ENCODE measurements around the gene LRRC17. TPM values are rescaled to one million over a fixed set of nuclear protein-coding genes. Genes with fewer than 3 reads are reported as not detected.

Gene LRRC17
- total RNA-seq, 6 experiments from 2014 or later = 4.2 to 48.2 (median 4.8) TPM

DNA sequence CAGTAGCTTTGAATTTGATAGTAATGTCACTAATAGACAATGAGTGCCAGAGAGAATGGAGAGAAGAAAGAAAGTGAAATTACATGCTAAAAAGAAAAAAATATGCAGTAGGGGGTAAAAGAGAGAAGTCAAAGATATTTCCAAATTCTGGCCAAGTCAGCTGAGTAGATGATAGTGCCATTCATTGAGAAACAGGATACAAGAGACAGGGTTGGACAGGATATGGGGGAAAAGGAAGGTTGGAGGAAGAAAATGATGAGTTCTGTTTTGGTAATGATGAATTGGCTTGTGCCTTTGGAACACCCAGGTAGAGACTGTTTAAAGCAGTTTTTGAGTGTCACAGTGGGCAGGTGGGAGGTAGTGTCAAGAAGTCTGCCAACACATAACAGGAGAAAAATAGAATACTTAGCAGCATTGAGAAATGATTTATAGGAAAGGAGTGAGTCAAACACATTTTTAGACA is 78.3 kb downstream of the LRRC17 start:
- TF ChIP-seq CTCF (IDR thresholded peaks at IDR 0.05) = no peak
- no peak for DNase-seq
- peaks cover 6% of the 10 kb centered on the region; the same call in 1 of the 2 replicates for H3K4me1 Mint-ChIP-seq (ENCODE audit: low read depth)
- no peaks in the 10 kb centered on the region for H3K36me3 Mint-ChIP-seq (ENCODE audit: low read depth)
- H3K4me3 Mint-ChIP-seq = no peak overlapping the region
- no peaks in the 10 kb centered on the region for H3K27me3 Mint-ChIP-seq (ENCODE audit: insufficient read depth)
- H3K9me3 Mint-ChIP-seq = no peaks in the 10 kb centered on the region
- no peak overlapping the region for H3K27ac Mint-ChIP-seq

DNA sequence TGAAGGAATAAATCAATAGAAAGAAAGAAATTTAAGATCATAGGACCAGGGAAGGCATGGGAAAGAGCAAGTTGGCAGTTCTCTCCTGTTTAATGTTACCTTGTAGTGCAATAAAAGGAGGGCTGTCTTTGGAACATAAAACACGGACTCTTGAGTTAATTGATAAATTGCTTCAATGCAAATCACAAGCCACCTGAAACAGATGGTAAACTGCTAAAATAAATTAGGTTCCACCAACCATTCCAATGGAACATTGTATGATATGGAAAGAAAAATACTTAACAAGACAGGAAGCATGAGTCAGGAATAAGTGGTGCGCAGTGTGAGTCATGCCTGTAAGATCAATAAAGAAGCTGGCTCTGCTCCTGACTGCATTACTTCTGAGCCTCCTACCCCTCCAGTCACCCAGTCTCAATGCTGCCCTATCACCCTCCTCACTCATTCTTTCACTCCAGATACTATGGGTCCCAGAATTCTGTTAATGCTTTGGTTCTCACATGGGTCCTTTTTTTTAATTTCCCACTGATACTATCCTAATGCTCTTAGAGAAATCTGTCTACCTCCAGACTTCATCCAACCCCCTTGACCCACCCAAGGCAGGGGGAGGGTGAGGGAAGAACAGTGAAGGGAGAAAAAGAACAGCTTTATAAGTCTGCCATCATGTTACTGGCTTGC is 78.9 kb downstream of the LRRC17 start:
- no peaks in the 10 kb centered on the region for H3K36me3 Mint-ChIP-seq (ENCODE audit: low read depth)
- no peak overlapping the region for H3K27ac Mint-ChIP-seq
- no peaks in the 10 kb centered on the region for H3K27me3 Mint-ChIP-seq (ENCODE audit: insufficient read depth)
- H3K9me3 Mint-ChIP-seq = no peaks in the 10 kb centered on the region
- H3K4me1 Mint-ChIP-seq (ENCODE audit: low read depth) = peaks cover 6% of the 10 kb centered on the region; the same call in 1 of the 2 replicates
- H3K4me3 Mint-ChIP-seq = no peak overlapping the region; the same call in 1 of the 2 replicates
- peak; percentile 90 for DNase-seq
- TF ChIP-seq CTCF (IDR thresholded peaks at IDR 0.05) = no peak

DNA sequence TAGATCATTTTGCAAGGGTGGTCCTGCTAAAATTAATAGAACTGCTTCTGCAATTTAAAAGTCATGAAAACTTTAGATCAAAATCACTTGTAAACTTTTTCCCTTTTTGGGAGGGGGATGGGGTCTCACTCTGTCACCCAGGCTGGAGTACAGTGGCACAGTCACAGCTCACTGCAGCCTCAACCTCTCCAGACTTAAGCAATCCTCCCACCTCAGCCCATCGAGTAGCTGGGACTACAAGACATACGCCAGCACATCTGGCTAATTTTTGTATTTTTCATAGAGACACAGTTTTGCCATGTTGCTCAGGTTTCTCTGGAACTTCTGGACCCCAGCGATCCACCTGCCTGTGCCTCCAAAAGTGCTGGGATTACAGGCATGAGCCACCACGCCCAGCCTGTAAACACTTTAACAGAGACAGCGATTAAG is 79.7 kb downstream of the LRRC17 start:
- Mint-ChIP-seq H3K27me3 (ENCODE audit: insufficient read depth) (no peaks in the 10 kb centered on the region), H3K27ac (no peak overlapping the region), H3K4me1 (ENCODE audit: low read depth) (peaks cover 6% of the 10 kb centered on the region; the same call in 1 of the 2 replicates), H3K36me3 (ENCODE audit: low read depth) (no peaks in the 10 kb centered on the region), H3K4me3 (no peak overlapping the region), H3K9me3 (no peaks in the 10 kb centered on the region)
- no peak for DNase-seq
- no peak for TF ChIP-seq CTCF (IDR thresholded peaks at IDR 0.05)

DNA sequence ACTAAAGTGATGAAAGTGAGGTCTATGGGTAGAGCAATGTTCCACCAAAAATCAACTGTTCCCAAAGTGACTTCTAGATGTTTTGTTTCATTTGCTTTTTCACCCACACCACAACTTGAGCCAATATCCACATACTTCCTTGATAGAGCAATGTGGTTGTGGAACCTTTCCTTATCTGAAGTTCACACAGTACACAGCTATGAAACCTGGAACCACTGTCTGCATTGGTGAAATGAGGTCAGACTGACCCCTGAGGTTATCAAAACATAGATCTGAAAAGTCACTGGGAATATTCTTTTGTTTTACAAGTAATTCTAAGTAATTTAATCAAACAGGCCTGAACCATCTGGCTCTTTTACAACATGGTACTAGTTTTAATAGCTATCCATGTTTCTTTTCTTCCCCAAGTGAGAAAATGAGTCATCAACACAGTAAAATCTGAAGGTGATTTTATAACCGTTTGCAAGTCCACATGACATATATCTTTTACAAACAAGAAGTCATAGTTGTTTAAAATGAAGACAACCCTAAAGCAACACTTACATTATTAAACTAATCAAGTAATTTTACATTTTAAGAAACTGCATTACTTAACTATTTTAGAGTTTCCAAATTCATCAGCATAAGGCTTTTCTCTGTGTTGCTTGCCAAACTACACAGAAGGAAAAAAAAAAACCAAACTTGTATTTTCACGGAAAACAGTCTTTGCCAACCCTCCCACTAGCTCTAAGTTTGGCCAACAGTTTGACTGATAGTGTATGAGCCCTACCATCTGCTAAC is 80.3 kb downstream of the LRRC17 start:
- no peak for TF ChIP-seq CTCF (IDR thresholded peaks at IDR 0.05)
- Mint-ChIP-seq H3K27ac (no peak overlapping the region), H3K4me3 (no peak overlapping the region; the same call in 1 of the 2 replicates), H3K27me3 (ENCODE audit: insufficient read depth) (no peaks in the 10 kb centered on the region), H3K9me3 (no peaks in the 10 kb centered on the region), H3K36me3 (ENCODE audit: low read depth) (no peaks in the 10 kb centered on the region), H3K4me1 (ENCODE audit: low read depth) (peaks cover 3% of the 10 kb centered on the region; the same call in 1 of the 2 replicates)
- DNase-seq = peak; percentile 58

- H3K4me1 Mint-ChIP-seq (ENCODE audit: low read depth) = no peaks in the 10 kb centered on the region
- H3K4me3 Mint-ChIP-seq = no peak overlapping the region
- no peak overlapping the region for H3K27ac Mint-ChIP-seq
- DNase-seq = no peak
- H3K9me3 Mint-ChIP-seq = no peaks in the 10 kb centered on the region
- no peak for TF ChIP-seq CTCF (IDR thresholded peaks at IDR 0.05)
- H3K36me3 Mint-ChIP-seq (ENCODE audit: low read depth) = no peaks in the 10 kb centered on the region
- H3K27me3 Mint-ChIP-seq (ENCODE audit: insufficient read depth) = no peaks in the 10 kb centered on the region
Observed at GRCh38 chr7:102993718-102994029, 80.9 kb downstream of the LRRC17 start.

All from HFFc6 (cell line).